Measurements from ENCODE around the gene MDM2.

DNA sequence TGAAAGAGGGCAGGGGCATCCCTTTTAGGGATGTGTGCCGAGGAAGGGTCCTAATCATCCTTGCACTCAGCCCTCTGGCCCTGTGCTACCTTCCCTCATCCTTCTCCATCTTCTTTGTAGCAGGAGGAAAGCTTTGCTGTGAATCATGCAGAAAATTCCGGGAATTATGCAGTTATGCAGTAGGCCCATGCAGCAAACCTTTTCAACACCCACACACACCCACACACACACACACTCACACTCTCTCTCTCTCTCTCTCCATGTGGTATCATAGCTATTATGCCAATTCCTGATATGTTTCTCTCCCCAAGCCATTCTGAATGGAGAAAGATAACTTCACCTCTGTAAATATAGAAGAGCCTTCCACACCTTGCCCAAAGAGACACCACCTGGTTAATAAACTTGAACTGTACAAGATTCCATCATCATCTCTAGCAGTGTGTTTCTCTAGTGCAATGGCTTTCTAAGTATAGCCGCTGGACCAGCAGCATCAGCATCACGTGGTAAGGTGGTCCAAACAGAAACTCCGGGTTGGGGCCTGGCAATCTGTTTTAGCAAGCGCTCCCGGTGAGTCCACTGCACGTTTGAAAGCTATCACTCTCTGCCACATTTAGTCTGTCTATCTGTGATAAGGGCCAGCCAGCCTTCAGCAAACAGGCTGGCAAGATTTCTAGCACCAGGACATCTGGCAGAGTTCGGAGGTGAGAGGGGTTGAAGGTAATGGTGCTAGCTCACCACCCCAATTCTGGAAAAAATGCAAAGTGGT, 57.6 kb downstream of the MDM2 start:
- TF ChIP-seq, protein P1, sequence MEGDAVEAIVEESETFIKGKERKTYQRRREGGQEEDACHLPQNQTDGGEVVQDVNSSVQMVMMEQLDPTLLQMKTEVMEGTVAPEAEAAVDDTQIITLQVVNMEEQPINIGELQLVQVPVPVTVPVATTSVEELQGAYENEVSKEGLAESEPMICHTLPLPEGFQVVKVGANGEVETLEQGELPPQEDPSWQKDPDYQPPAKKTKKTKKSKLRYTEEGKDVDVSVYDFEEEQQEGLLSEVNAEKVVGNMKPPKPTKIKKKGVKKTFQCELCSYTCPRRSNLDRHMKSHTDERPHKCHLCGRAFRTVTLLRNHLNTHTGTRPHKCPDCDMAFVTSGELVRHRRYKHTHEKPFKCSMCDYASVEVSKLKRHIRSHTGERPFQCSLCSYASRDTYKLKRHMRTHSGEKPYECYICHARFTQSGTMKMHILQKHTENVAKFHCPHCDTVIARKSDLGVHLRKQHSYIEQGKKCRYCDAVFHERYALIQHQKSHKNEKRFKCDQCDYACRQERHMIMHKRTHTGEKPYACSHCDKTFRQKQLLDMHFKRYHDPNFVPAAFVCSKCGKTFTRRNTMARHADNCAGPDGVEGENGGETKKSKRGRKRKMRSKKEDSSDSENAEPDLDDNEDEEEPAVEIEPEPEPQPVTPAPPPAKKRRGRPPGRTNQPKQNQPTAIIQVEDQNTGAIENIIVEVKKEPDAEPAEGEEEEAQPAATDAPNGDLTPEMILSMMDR (conservative IDR thresholded peaks at IDR 0.05), result no peak
- no peak for TF ChIP-seq EZH2 (IDR thresholded peaks at IDR 0.05; ENCODE audit: low read depth)
